Kasumi-1 (cell line): ENCODE data around the gene MAGEA11.
"Not testable (repeated sequence)": the region's sequence is repeated elsewhere in the genome, so short reads cannot be mapped to it uniquely, and the experiment has no call there.

Source experiments
- DNase-seq, 2 experiments: peaks; one replicate each; lab custom pipeline; 2025; lab: John Stamatoyannopoulos, UW

MAGEA11 gene

GRCh38 chrX:149711545-149712236, at the start of gene MAGEA11:
Gene MAGEA11, plus strand, starts transcription at chrX:149712060. Its CDS starts 1,100 bp downstream, at chrX:149713160.
- no peak for DNase-seq

- DNase-seq = not testable (repeated sequence)
Observed at GRCh38 chrX:149675088-149675487, 36.8 kb upstream of the MAGEA11 start.

DNA sequence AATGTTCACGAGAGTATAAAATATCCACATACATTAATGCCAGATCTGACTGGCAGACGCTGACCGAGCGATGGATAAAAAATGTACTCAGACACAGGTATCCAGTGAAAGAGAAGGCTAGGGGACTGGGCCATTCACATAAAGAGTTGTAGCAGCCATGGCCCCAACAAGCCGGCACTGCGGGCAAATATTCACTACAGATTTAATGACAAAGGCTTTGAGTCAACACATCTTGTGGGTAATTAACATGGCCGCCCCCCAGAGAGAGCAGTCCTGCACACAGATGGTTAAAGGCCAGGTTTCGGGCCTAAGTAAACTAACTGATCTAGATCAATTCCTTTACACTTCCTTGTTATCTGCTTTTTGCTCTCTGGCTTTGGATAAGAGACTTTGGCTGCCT, 36.3 kb upstream of the MAGEA11 start:
- DNase-seq = not testable (repeated sequence)

DNA sequence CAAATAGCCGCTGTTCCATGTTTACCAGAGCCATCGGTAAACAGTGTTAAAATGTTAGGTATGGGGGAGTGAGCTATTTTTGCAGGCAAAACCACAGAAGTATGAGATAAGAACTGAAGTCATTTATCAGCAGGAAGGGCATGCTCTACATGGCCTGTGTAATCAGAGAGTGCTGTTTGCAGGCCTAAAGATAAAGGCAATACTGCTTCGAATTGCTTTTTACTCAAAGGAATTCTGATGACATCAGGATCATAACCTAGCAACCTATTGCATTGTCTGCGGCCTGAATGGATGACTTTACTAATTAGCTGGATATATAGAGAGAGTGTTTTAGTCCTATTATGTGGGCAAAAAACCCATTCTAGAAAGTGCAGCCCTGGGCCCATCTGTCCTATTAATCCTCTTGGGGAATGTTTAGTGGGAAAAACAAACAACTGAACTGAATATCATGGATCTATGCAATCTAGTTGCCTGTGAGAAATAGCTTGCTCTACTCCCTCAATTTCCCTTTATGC, 32.6 kb upstream of the MAGEA11 start:
- not testable (repeated sequence) for DNase-seq

DNA sequence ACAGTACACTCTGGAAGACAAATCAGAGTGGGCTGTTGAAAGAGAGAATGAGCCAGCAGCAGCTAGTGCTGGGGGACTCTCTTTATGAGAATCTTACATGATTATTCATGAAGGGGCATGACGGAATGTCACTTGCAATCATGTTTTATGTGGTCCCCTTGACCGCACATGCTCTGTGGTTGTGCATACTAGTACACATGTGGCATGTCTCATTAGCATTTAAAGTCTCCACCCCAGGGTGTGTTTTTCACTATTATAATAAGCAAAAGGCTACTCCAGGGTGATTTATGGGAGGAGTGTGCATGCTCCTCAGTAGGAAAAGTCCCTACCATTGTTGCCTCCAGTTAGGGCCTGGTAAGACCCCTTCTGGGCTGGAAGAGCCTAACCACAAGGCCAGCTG, 30.7 kb upstream of the MAGEA11 start:
- no peak for DNase-seq

GRCh38 chrX:149682031-149682430, 29.8 kb upstream of the MAGEA11 start:
- no peak for DNase-seq

DNA sequence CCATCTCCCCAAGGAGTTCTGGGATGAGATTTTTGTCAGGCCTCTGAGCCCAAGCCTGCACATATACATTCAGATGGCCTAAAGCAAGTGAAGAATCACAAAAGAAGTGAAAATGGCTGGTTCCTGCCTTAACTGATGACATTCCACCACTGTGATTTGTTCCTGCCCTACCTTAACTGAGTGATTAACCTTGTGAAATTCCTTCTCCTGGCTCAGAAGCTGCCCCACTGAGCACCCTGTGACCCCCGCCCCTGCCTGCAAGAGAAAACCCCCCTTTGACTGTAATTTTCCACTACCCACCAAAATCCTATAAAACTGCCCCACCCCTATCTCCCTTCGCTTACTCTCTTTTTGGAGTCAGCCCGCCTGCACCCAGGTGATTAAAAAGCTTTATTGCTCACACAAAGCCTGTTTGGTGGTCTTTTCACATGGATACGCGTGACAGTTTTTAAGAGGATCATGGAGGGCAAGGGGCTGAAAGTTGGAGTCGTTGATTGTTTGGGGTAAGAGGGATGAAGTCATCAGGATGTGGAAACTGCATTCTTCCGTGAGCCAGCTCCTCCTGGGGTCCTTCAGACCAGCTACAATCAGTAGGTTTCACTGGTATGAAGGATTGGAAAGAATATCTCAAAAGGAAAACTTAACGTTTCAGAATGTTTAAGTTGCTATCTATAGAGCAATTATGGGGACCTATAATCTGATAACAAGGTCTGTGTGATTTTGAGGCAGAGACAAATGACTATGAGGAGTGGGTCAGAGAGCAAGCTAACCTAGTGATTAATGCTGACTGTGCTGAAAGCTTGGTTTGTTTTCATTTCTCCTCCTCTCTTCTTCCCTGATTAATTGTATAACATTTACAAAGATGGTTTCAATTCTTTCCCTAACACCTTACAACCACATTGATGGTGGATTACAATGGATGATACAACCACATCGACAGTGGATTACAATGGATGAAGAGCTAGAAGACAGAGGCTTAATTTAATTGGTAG, 28.6 kb upstream of the MAGEA11 start:
- DNase-seq = no peak

DNA sequence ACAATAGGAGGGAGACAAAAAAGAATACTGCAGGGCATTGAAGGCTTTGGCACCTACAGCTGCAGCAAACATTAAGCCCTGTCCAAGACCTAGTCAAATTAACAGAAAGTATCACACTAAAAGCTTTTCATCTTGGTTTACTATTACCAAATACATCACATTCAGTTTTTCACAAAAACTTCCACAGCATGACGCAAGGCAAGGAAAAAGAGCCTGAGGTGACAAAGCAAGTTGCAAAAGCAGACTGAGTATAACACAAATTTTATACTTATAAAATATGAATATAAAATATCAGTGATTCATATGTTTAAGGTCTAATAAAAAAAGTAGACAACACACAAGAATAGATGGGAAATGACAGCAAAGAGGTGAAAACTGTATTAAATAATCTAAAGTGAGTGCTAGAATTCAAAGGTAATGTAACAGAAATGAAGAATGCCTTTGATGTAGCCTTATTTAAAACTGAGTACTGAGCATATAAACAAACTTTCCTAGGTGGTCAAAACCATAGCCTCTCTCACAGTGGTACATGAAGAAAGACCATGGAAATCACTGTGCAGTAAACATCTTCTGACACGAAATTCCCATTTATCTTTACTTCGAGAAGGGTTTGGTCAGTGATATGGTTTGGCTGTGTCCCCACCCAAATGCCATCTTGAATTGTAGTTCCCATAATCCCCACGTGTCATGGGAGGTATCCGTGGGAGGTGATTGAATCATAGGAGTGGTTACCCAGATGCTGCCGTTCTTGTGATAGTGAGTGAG, 27.7 kb upstream of the MAGEA11 start:
- DNase-seq = no peak

DNA sequence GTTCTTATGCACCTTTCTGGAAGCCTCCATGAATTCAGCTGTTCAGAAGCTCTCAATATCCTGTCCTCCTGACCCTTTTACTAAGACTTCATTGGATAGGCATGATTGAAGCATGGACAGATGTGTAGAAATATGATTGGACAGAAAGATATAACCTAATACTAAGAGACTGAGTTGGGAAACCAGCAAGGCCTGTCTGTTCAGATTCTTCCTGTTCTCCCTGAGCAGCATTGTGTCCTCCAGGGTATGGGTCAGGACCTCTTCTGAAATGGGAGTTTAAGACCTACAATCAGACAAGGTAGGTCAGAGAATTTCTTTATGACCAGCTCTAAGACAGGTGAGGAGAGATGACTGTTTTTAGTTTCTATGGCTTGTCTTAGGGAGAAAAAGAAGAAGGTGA, 23.9 kb upstream of the MAGEA11 start:
- no peak for DNase-seq

- no peak for DNase-seq
Observed at GRCh38 chrX:149688552-149688951, 23.3 kb upstream of the MAGEA11 start.

- DNase-seq = no peak
Observed at GRCh38 chrX:149691794-149692193, 20.1 kb upstream of the MAGEA11 start.

DNA sequence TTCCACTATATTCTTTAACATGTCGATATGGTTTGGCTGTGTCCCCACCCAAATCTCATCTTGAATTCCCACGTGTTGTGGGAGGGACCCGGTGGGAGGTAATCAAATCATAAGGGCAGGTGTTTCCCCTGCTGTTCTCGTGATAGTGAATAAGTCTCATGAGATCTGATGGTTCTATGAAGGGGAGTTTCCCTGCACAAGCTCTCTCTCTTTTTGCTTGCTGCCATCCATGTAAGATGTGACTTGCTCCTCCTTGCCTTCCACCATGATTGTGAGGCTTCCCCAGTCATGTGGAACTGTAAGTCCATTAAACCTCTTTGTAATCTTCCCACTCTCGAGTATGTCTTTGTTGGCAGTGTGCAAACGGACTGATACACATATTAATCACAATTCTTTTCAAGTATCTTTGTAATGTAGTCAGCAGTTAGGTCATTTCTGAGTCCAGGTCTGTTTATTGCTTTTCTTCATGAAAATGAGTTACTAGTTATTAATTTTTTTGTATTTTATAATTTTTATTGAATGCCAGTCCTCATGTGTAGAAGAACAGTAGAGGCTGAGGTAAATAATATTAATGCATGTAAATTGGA, 19.1 kb upstream of the MAGEA11 start:
- DNase-seq = not testable (repeated sequence)

DNA sequence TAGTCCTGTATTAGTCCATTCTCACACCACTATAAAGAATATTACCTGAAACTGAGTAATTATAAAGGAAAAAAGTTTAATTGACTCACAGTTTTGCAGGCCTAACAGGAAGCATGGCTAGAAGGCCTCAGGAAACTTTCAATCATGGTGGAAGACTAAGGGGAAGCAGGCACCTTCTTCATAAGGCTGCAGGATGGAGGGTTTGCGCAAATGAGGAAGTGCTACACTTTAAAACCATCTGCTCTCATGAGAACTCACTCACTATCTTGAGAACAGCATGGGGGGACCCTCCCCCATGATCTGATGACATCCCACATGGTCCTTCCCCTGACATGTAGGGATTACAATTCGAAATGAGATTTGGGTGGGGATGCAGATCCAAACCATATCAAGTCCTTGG, 12.1 kb upstream of the MAGEA11 start:
- peak; percentile 27 to 38 for DNase-seq

- no peak for DNase-seq
Observed at GRCh38 chrX:149704664-149705063, 7.2 kb upstream of the MAGEA11 start.

- no peak for DNase-seq
Observed at GRCh38 chrX:149707147-149707901, 4.5 kb upstream of the MAGEA11 start.

DNA sequence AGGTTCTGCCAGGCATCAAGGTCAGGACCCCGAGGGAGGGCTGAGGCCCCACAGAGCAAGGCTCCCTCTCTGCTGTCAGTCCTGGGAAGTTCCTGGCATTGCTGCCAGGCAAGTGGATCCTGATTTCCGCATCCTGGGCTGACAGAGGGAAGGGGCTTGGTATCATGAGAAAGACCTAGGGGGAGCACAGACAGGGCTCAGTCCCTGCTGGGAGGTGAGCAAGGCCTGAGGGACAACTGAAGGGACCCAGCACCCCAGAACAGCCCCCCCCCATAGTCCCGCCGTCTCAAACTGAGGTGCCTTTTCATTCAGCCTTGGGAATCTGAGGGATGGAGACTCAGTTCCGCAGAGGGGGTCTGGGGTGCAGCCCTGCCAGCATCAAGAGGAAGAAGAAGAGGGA, 971 bp downstream of the MAGEA11 start:
- DNase-seq = no peak

- no peak for DNase-seq
Observed at GRCh38 chrX:149713279-149714050, 1.6 kb downstream of the MAGEA11 start.

DNA sequence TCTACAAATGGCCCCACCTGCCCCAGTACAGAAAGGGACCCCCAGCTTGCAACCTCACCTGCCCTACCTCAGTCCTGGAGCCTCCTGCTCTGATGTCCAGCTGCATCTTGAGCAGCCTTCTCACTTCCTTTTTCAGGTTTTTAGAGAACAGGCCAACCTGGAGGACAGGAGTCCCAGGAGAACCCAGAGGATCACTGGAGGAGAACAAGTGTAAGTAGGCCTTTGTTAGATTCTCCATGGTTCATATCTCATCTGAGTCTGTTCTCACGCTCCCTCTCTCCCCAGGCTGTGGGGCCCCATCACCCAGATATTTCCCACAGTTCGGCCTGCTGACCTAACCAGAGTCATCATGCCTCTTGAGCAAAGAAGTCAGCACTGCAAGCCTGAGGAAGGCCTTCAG, 3.6 kb downstream of the MAGEA11 start:
- no peak for DNase-seq

GRCh38 chrX:149716632-149717031, 4.8 kb downstream of the MAGEA11 start:
- no peak for DNase-seq

- DNase-seq = no peak
Observed at GRCh38 chrX:149717803-149718202, 5.9 kb downstream of the MAGEA11 start.
